Stimulated activated CD4-positive, alpha-beta T cell treated with anti-CD3 and anti-CD28 coated beads, Interleukin-2, amount 100 ng/mL, for 24 hours (primary cell): ENCODE results near the gene PCDHB7.
"Not testable (repeated sequence)": the region's sequence is repeated elsewhere in the genome, so short reads cannot be mapped to it uniquely, and the experiment has no call there.

Experiments used
- DNase-seq, 2 donors: peaks; one replicate each; pipeline ENCODE4 v3.0.0-alpha.2; 2020

PCDHB7 gene

DNA sequence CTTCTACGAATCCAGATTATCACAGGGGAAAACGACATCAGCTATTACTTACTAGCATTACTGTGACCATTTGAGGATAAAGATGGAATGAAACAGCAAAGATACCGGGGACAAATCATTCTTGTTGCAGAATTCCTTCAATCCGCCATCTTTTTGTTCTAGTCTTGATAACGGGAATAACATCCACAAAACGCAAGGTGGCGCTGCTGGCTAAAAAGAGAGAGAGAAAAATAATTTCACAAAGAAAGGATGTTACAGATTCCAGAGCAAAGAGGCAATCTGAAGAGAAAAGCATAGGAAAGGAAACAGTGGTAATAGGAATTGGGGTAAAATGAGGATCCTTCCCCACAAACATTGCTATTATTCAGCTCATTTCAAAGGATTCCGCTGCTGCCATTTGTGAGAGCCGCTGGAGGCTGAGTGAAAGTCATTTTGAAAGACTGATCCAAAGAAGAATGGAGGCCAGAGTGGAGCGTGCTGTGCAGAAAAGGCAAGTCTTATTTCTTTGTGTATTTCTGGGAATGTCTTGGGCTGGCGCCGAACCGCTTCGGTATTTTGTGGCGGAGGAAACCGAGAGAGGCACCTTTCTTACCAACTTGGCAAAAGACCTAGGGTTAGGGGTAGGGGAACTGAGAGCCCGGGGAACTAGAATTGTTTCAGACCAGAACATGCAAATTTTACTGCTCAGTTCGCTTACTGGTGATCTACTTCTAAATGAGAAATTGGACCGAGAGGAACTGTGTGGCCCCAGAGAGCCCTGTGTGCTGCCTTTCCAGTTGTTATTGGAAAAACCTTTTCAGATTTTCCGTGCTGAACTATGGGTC lies at the start of gene PCDHB7:
Gene PCDHB7 (plus strand): TSS at position 264 of the 824 bp plus-strand sequence. CDS start 192 bp downstream, at position 456.
- DNase-seq = peak in 1 of 2 donors; percentile 31

DNA sequence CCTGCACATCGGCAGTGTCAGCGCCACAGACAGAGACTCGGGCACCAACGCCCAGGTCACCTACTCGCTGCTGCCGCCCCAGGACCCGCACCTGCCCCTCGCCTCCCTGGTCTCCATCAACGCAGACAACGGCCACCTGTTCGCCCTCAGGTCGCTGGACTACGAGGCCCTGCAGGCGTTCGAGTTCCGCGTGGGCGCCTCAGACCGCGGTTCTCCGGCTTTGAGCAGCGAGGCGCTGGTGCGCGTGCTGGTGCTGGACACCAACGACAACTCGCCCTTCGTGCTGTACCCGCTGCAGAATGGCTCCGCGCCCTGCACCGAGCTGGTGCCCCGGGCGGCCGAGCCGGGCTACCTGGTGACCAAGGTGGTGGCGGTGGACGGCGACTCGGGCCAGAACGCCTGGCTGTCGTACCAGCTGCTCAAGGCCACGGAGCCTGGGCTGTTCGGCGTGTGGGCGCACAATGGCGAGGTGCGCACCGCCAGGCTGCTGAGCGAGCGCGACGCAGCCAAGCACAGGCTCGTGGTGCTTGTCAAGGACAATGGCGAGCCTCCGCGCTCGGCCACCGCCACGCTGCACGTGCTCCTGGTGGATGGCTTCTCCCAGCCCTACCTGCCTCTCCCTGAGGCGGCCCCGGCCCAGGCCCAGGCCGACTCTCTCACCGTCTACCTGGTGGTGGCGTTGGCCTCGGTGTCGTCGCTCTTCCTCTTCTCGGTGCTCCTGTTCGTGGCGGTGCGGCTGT lies 48.9 kb upstream of the PCDHB7 start:
- DNase-seq = not testable (repeated sequence)

- no peak for DNase-seq
These were observed 45.1 kb upstream of the PCDHB7 start for GRCh38 chr5:141127305-141127704.

GRCh38 chr5:141135030-141135717 lies 37.3 kb upstream of the PCDHB7 start, which contains the start of gene PCDHB5:
TSS of gene PCDHB5 (plus strand) at chr5:141135206. CDS start at chr5:141135435, 229 bp downstream.
- no peak for DNase-seq

GRCh38 chr5:141135718-141136266 lies 36.7 kb upstream of the PCDHB7 start:
- DNase-seq = no peak

DNA sequence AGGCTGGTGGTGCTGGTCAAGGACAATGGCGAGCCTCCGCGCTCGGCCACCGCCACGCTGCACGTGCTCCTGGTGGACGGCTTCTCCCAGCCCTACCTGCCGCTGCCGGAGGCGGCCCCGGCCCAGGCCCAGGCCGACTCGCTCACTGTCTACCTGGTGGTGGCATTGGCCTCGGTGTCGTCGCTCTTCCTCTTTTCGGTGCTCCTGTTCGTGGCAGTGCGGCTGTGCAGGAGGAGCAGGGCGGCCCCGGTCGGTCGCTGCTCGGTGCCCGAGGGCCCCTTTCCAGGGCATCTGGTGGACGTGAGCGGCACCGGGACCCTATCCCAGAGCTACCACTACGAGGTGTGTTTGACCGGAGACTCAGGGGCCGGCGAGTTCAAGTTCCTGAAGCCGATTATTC lies 35.1 kb upstream of the PCDHB7 start:
- not testable (repeated sequence) for DNase-seq

DNA sequence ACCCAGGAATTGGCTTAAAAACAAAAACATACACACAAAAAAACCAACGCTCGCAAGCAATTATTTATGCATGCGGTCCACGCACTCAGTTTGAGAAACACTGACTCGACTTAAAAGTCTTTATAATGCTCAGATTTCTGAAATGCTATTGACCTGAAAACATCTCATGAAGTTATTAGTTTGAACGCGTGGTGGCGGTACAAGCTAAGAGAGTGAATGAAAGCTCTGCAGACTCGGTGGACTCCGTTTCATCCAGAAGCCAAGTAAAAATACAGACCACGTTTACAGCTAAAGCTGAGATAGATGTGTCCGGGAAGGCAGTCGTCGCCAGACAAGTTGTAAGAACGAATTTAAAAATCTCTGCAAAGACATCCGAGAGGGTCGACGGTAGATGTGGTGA lies 22.6 kb upstream of the PCDHB7 start, which contains the start of gene PCDHB6:
Gene PCDHB6 (plus strand): TSS at position 246 of the 400 bp plus-strand sequence. CDS start 201 bp downstream, outside the sequence.
- no peak for DNase-seq

DNA sequence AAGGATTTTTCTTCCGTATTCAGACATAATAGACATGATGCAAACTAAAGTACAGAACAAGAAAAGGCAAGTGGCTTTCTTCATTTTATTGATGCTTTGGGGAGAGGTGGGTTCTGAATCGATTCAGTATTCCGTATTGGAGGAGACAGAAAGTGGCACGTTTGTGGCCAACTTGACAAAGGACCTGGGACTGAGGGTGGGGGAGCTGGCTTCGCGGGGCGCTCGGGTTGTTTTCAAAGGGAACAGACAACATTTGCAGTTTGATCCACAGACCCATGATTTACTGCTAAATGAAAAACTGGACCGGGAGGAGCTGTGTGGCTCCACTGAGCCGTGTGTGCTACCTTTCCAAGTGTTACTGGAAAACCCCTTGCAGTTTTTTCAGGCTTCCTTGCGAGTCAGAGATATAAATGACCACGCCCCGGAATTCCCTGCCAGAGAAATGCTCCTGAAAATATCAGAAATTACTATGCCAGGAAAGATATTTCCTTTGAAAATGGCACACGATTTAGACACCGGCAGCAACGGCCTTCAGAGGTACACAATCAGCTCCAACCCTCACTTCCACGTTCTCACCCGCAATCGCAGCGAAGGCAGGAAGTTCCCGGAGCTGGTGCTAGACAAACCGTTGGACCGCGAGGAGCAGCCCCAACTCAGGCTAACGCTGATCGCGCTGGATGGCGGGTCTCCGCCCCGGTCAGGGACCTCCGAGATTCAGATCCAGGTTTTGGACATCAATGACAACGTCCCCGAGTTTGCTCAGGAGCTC lies 22.0 kb upstream of the PCDHB7 start:
- DNase-seq = no peak

DNA sequence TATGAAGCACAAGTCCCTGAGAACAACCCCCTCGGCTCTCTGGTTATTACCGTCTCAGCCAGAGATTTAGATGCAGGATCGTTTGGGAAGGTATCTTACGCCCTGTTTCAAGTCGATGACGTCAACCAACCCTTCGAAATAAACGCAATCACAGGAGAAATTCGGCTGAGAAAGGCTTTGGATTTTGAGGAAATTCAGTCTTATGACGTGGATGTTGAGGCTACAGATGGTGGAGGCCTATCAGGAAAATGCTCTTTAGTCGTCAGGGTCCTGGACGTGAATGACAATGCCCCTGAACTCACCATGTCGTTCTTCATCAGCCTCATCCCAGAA lies 21.5 kb upstream of the PCDHB7 start:
- DNase-seq = no peak

DNA sequence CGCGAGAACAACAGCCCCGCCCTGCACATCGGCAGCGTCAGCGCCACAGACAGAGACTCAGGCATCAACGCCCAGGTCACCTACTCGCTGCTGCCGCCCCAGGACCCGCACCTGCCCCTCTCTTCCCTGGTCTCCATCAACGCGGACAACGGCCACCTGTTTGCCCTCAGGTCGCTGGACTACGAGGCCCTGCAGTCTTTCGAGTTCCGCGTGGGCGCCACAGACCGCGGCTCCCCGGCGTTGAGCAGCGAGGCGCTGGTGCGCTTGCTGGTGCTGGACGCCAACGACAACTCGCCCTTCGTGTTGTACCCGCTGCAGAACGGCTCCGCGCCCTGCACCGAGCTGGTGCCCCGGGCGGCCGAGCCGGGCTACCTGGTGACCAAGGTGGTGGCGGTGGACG lies 20.8 kb upstream of the PCDHB7 start:
- DNase-seq = not testable (repeated sequence)

- DNase-seq = not testable (repeated sequence)
These were observed 20.3 kb upstream of the PCDHB7 start for GRCh38 chr5:141152096-141152495.

GRCh38 chr5:141155540-141156374 lies 16.7 kb upstream of the PCDHB7 start:
- no peak for DNase-seq

DNA sequence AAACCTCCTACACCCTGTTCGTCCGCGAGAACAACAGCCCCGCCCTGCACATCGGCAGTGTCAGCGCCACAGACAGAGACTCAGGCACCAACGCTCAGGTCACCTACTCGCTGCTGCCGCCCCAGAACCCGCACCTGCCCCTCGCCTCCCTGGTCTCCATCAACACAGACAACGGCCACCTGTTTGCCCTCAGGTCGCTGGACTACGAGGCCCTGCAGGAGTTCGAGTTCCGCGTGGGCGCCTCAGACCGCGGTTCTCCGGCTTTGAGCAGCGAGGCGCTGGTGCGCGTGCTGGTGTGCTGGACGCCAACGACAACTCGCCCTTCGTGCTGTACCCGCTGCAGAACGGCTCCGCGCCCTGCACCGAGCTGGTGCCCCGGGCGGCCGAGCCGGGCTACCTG lies 15.1 kb upstream of the PCDHB7 start:
- not testable (repeated sequence) for DNase-seq

GRCh38 chr5:141157901-141158300 lies 14.5 kb upstream of the PCDHB7 start:
- DNase-seq = not testable (repeated sequence)

DNA sequence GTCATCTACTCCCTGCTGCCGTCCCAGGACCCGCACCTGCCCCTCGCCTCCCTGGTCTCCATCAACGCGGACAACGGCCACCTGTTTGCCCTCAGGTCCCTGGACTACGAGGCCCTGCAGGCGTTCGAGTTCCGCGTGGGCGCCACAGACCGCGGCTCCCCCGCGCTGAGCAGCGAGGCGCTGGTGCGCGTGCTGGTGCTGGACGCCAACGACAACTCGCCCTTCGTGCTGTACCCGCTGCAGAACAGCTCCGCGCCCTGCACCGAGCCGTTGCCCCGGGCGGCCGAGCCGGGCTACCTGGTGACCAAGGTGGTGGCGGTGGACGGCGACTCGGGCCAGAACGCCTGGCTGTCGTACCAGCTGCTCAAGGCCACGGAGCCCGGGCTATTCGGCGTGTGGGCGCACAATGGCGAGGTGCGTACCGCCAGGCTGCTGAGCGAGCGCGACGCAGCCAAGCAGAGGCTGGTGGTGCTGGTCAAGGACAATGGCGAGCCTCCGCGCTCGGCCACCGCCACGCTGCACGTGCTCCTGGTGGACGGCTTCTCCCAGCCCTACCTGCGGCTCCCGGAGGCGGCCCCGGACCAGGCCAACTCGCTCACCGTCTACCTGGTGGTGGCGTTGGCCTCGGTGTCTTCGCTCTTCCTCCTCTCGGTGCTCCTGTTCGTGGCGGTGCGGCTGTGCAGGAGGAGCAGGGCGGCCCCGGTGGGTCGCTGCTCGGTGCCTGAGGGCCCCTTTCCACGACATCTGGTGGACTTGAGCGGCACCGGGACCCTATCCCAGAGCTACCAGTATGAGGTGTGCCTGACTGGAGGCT lies 2.1 kb downstream of the PCDHB7 start:
- not testable (repeated sequence) for DNase-seq

DNA sequence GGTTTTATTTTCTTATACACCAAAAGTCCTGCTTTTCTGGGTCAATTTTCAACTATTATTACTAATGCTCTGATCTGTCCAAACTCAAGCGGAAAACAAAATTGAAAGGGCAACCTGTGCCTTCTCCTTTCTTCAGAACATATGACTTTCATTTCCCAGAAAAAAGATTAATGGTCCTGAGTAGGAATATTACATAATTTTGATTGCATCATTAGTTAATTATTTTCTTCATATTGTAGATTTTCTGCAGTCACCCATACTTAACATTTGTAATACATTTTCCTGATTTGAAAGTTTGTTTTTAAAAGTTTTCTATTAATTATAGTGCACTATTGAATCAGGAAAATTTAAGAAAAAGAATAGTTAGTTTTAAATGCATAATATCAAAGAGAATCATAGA lies 3.5 kb downstream of the PCDHB7 start:
- DNase-seq = no peak

GRCh38 chr5:141177577-141178191 lies 5.2 kb downstream of the PCDHB7 start, which contains the start of gene PCDHB8:
TSS of gene PCDHB8 (plus strand) at chr5:141177790. CDS start at chr5:141178035, 245 bp downstream.
- DNase-seq = not testable (repeated sequence)

GRCh38 chr5:141179371-141179770 lies 6.9 kb downstream of the PCDHB7 start:
- DNase-seq = not testable (repeated sequence)

- DNase-seq = not testable (repeated sequence)
These were observed 7.4 kb downstream of the PCDHB7 start for GRCh38 chr5:141179876-141180275.

DNA sequence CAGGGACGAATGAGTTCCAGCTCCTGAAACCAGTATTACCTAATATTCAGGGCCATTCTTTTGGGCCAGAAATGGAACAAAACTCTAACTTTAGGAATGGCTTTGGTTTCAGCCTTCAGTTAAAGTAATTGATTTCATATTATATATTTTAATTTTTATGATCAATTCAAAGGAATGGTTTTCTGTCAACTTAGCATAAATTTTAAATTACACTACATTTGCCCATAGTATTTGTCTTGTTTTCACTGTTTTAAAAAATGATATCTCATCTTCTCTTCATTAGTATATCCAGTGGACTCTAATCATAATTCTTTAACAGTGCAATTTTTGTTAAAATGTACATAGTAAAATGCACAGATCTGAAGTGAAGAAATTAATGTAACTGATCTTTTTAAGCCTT lies 7.9 kb downstream of the PCDHB7 start:
- no peak for DNase-seq
